Keratinocyte (primary cell): ENCODE measurements around the gene TIMM8B.
"Not testable (repeated sequence)": the region's sequence is repeated elsewhere in the genome, so short reads cannot be mapped to it uniquely, and the experiment has no call there.

Source experiments
- CTCF ChIP-seq, 3 experiments: IDR thresholded peaks in 1 of 3; conservative IDR thresholded peaks in 1 of 3; optimal IDR thresholded peaks in 1 of 3; 2 replicates in 2 of 3; 3 replicates in 1 of 3; pipeline versions ENCODE3 to v1.5.1; 2011; ENCODE audit warnings: low read length in 3 of 3, mild to moderate bottlenecking in 3 of 3, moderate library complexity in 2 of 3, control low read depth in 1 of 3, inconsistent platforms in 1 of 3; ENCODE audit not compliant: insufficient read depth in 2 of 3; ENCODE audit errors: extremely low read depth in 1 of 3
- EZH2 ChIP-seq: IDR thresholded peaks from one replicate; pipeline ENCODE4 v1.6.1; 2012; ENCODE audit warnings: inconsistent platforms, mild to moderate bottlenecking, low read length, moderate library complexity

DNA sequence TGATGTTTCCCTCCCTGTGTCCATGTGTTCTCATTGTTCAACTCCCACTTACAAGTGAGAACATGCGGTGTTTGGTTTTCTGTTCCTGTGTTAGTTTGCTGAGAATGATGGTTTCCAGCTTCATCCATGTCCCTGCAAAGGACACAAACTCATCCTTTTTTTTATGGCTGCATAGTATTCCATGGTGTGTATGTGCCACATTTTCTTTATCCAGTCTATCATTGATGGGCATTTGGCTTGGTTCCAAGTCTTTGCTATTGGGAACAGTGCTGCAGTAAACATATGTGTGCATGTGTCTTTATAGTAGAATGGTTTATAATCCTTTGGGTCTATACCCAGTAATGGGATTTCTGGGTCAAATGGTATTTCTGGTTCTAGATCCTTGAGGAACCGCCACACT is 39.9 kb downstream of the TIMM8B start:
- not testable (repeated sequence) for TF ChIP-seq CTCF (optimal IDR thresholded peaks at IDR 0.05 in 1 of 3, IDR thresholded peaks at IDR 0.05 in 1 of 3, conservative IDR thresholded peaks at IDR 0.05 in 1 of 3; ENCODE audit: extremely low read depth in 1 of 3, insufficient read depth in 2 of 3, low read length in 3 of 3); EZH2
